SH-SY5Y (cell line): ENCODE results near the gene TEFM.

Source experiments
- GATA2 ChIP-seq: IDR thresholded peaks from 2 replicates; pipeline ENCODE4 v1.6.1; 2011; ENCODE audit warnings: mild to moderate bottlenecking, low read depth, low read length
- GATA3 ChIP-seq: IDR thresholded peaks from 2 replicates; pipeline ENCODE4 v1.6.1; 2011; ENCODE audit warnings: low read depth, mild to moderate bottlenecking, low read length, moderate library complexity

DNA sequence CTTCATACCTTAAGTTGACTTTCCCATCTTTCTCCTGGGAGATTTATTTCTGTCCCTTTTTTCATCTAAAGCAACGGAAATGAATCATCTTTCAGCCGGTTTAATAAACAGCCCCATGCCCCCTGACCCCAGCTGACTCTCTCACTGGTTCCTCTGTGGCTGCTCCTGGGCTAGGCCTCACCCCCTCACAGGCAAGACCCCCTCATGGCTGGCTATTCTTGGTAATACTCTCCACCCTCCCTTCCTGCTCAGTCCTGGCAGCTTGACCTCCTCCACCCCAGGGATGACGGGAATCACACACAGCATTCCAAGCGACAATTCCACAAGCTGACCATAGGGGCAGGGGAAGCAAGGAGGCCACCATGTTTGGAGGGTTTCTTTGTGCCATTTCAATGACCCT lies 14.2 kb upstream of the TEFM start:
- TF ChIP-seq GATA2 (no peak), GATA3 (no peak)
